C4-2B (cell line): Measurements from ENCODE around the gene ERICH6.

Source experiments
- CTCF ChIP-seq: fragments of 450-650 bp; conservative IDR thresholded peaks from 2 replicates; pipeline ENCODE4 v1.5.1; 2017; ENCODE audit warnings: mild to moderate bottlenecking
- ZFX ChIP-seq: fragments of 450-650 bp; IDR thresholded peaks from 2 replicates; pipeline ENCODE4 v1.6.1; 2017

- TF ChIP-seq CTCF, result no peak
- no peak for TF ChIP-seq ZFX
These were observed 50.6 kb downstream of the ERICH6 start for GRCh38 chr3:150653110-150653561.
